ENCODE results near the gene HMX1.

Gene HMX1

GRCh38 chr4:8820178-8821102, 51.2 kb downstream of the HMX1 start:
- no peak for DNase-seq (ENCODE audit: low read depth in 3 of 3)

GRCh38 chr4:8819473-8820177, 52.0 kb downstream of the HMX1 start:
- no peak for DNase-seq (ENCODE audit: low read depth in 3 of 3)

GRCh38 chr4:8819019-8819418, 52.6 kb downstream of the HMX1 start:
- DNase-seq (ENCODE audit: low read depth in 3 of 3), result no peak

GRCh38 chr4:8818063-8818881, 53.4 kb downstream of the HMX1 start:
- DNase-seq (ENCODE audit: low read depth in 3 of 3), result no peak

GRCh38 chr4:8817813-8818062, 53.9 kb downstream of the HMX1 start:
- DNase-seq (ENCODE audit: low read depth in 3 of 3), result no peak

- DNase-seq (ENCODE audit: low read depth in 3 of 3), result no peak
Observed at GRCh38 chr4:8817096-8817812, 54.4 kb downstream of the HMX1 start.
